SKM-1 (cell line): Measurements from ENCODE around the gene SAA1.
A peak's percentile ranks its signal among the peaks of the same experiment; 100 is the strongest.
"Not testable (repeated sequence)": the region's sequence is repeated elsewhere in the genome, so short reads cannot be mapped to it uniquely, and the experiment has no call there.

Experiments used
- DNase-seq: peaks from one replicate; lab custom pipeline; 2025; ENCODE audit not compliant: unreplicated experiment; lab: John Stamatoyannopoulos, UW

The SAA1 gene

GRCh38 chr11:18254781-18255361, 11.2 kb upstream of the SAA1 start:
- no peak for DNase-seq

- no peak for DNase-seq
These were observed 6.8 kb upstream of the SAA1 start for GRCh38 chr11:18259259-18259658.

- no peak for DNase-seq
These were observed 4.3 kb upstream of the SAA1 start for GRCh38 chr11:18261721-18262120.

- not testable (repeated sequence) for DNase-seq
These were observed 3.2 kb upstream of the SAA1 start for GRCh38 chr11:18262681-18263350.

GRCh38 chr11:18264035-18264434, 2.0 kb upstream of the SAA1 start:
- no peak for DNase-seq

GRCh38 chr11:18264677-18265555, 1.1 kb upstream of the SAA1 start:
- peak; percentile 9 for DNase-seq

GRCh38 chr11:18267335-18268133, 1.5 kb downstream of the SAA1 start:
- DNase-seq, result not testable (repeated sequence)

- DNase-seq, result not testable (repeated sequence)
These were observed 3.2 kb downstream of the SAA1 start for GRCh38 chr11:18269252-18269651.

- no peak for DNase-seq
These were observed 4.0 kb downstream of the SAA1 start for GRCh38 chr11:18270102-18270501.

- no peak for DNase-seq
These were observed 5.1 kb downstream of the SAA1 start for GRCh38 chr11:18271206-18271605.

GRCh38 chr11:18277565-18278271, 11.7 kb downstream of the SAA1 start:
- peak; percentile 29 for DNase-seq

- DNase-seq, result no peak
These were observed 14.5 kb downstream of the SAA1 start for GRCh38 chr11:18280438-18281045.

- DNase-seq, result no peak
These were observed 16.6 kb downstream of the SAA1 start for GRCh38 chr11:18282626-18283025.

GRCh38 chr11:18285841-18286240, 19.8 kb downstream of the SAA1 start:
- DNase-seq, result no peak

- DNase-seq, result no peak
These were observed 22.8 kb downstream of the SAA1 start for GRCh38 chr11:18288911-18289310.

- DNase-seq, result no peak
These were observed 28.8 kb downstream of the SAA1 start for GRCh38 chr11:18294862-18295261.

GRCh38 chr11:18295316-18295715, 29.3 kb downstream of the SAA1 start:
- DNase-seq, result no peak

GRCh38 chr11:18299721-18300120, 33.7 kb downstream of the SAA1 start:
- no peak for DNase-seq

GRCh38 chr11:18304745-18305144, 38.7 kb downstream of the SAA1 start:
- DNase-seq, result no peak
